HepG2 (cell line): ENCODE results near the gene NFIL3. TPM values are rescaled to one million over a fixed set of nuclear protein-coding genes. Genes with fewer than 3 reads are reported as not detected.
A peak's percentile ranks its signal among the peaks of the same experiment; 100 is the strongest.

Experiments
- HNF1B ChIP-seq: sonication (generic); formaldehyde crosslinking; IDR thresholded peaks from 2 replicates; pipeline ENCODE4 v1.5.1; 2020; ENCODE audit warnings: mild to moderate bottlenecking, moderate library complexity, missing genetic modification reagents
- HNRNPUL1 ChIP-seq: fragments of 200-400 bp; formaldehyde crosslinking; IDR thresholded peaks from 2 replicates; pipeline ENCODE4 v1.6.1; 2017; ENCODE audit warnings: low read depth, mild to moderate bottlenecking, low read length, moderate library complexity
- RFXAP ChIP-seq: sonication (generic); formaldehyde crosslinking; IDR thresholded peaks from 2 replicates; pipeline ENCODE4 v1.4.0; 2020; ENCODE audit warnings: missing genetic modification reagents, borderline replicate concordance
- TOE1 ChIP-seq: sonication (generic); formaldehyde crosslinking; IDR thresholded peaks from 2 replicates; pipeline ENCODE4 v1.4.0; 2020; ENCODE audit warnings: mild to moderate bottlenecking, missing genetic modification reagents
- ZBTB38 ChIP-seq: sonication (generic); formaldehyde crosslinking; IDR thresholded peaks from 2 replicates; pipeline ENCODE4 v1.5.1; 2020; ENCODE audit warnings: mild to moderate bottlenecking, missing genetic modification reagents
- ZFY ChIP-seq: sonication (generic); formaldehyde crosslinking; IDR thresholded peaks from 2 replicates; pipeline ENCODE4 v1.4.0; 2020; ENCODE audit warnings: missing genetic modification reagents
- ZNF281 ChIP-seq: sonication (generic); formaldehyde crosslinking; IDR thresholded peaks from 2 replicates; pipeline ENCODE4 v1.4.0; 2020; ENCODE audit warnings: missing genetic modification reagents, borderline replicate concordance
- ZNF619 ChIP-seq: sonication (generic); formaldehyde crosslinking; IDR thresholded peaks from 2 replicates; pipeline ENCODE4 v1.4.0; 2020; ENCODE audit warnings: mild to moderate bottlenecking, missing genetic modification reagents
- ZNF710 ChIP-seq: sonication (generic); formaldehyde crosslinking; IDR thresholded peaks from 2 replicates; pipeline ENCODE4 v1.5.0; 2020; ENCODE audit warnings: mild to moderate bottlenecking, missing genetic modification reagents, borderline replicate concordance
- polyA plus RNA-seq, 8 experiments: library from polyadenylated mRNA; depleted of rRNA in 3 of 8; stranded (reverse) in 7 of 8; unstranded in 1 of 8; fragments of >200 nt; fragmentation: Illumina TruSeq in 4 of 8; extraction: Trizol in 4 of 8; gene quantifications; 2 replicates each; pipeline versions ENCODE4 v1.2.1 to v1.2.3, GENCODE V29; 2011 to 2016; ENCODE audit warnings: low read depth in 4 of 8, missing spikeins in 1 of 8, mixed read lengths in 1 of 8; ENCODE audit not compliant: insufficient read depth in 1 of 8
- total RNA-seq, 5 experiments: library from RNA; depleted of rRNA; stranded (reverse); fragments of >200 nt; fragmentation: Illumina TruSeq; extraction: Trizol; gene quantifications; 2 replicates each; pipeline ENCODE4 v1.2.3, GENCODE V29; 2016; ENCODE audit warnings: low read depth in 1 of 5
- TF ChIP-seq, protein P1 (sequence below): IDR thresholded peaks from 2 replicates; pipeline ENCODE4 v1.6.1; 2016; ENCODE audit warnings: low read depth, control low read depth
- TF ChIP-seq, protein P2 (sequence below): sonication (generic); formaldehyde crosslinking; conservative IDR thresholded peaks from 2 replicates; pipeline ENCODE4 v1.4.0; 2020; ENCODE audit warnings: mild to moderate bottlenecking, missing genetic modification reagents, moderate library complexity

NFIL3 gene
- total and polyA plus RNA-seq, 2 of the 13 experiments (the other 11 are each of a cell fraction or from before 2014, with no cell fraction given), result 46.6 to 54.2 TPM

DNA sequence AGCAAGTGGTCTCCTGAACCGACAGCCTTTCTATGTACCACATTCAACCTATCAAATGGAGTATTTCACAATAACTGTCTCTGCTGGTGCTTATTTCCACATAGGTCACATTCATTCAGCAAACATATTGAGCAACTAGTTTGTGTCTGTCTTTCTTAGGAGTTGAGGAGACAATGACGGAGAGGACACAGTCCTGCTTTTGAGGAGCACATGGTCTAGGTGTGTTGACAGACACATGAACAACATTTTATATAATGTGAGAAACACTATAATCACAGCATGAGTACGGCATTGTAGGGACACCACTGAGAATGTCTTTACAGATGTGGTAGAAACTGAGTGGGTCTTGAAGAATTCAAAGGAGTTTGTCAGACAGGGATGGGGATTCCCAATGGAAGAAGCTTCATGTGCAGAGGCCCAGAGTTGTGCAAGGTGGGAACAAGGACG is 28.5 kb downstream of the NFIL3 start (continued):
- TF ChIP-seq ZNF281 (CRISPR knock-in tag) (no peak; the same call in 1 of the 2 replicates), HNRNPUL1 (no peak), ZBTB38 (CRISPR knock-in tag) (no peak), TOE1 (no peak), HNF1B (CRISPR knock-in tag) (peak; percentile 69), ZFY (CRISPR knock-in tag) (no peak), ZNF710 (CRISPR knock-in tag) (peak; percentile 97), ZNF619 (no peak), RFXAP (0 out of 2 replicates have a peak, but pooled peaks have one; percentile 29)
- TF ChIP-seq, protein P1, sequence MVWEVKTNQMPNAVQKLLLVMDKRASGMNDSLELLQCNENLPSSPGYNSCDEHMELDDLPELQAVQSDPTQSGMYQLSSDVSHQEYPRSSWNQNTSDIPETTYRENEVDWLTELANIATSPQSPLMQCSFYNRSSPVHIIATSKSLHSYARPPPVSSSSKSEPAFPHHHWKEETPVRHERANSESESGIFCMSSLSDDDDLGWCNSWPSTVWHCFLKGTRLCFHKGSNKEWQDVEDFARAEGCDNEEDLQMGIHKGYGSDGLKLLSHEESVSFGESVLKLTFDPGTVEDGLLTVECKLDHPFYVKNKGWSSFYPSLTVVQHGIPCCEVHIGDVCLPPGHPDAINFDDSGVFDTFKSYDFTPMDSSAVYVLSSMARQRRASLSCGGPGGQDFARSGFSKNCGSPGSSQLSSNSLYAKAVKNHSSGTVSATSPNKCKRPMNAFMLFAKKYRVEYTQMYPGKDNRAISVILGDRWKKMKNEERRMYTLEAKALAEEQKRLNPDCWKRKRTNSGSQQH (CRISPR knock-in tag), result no peak
- TF ChIP-seq, protein P2, sequence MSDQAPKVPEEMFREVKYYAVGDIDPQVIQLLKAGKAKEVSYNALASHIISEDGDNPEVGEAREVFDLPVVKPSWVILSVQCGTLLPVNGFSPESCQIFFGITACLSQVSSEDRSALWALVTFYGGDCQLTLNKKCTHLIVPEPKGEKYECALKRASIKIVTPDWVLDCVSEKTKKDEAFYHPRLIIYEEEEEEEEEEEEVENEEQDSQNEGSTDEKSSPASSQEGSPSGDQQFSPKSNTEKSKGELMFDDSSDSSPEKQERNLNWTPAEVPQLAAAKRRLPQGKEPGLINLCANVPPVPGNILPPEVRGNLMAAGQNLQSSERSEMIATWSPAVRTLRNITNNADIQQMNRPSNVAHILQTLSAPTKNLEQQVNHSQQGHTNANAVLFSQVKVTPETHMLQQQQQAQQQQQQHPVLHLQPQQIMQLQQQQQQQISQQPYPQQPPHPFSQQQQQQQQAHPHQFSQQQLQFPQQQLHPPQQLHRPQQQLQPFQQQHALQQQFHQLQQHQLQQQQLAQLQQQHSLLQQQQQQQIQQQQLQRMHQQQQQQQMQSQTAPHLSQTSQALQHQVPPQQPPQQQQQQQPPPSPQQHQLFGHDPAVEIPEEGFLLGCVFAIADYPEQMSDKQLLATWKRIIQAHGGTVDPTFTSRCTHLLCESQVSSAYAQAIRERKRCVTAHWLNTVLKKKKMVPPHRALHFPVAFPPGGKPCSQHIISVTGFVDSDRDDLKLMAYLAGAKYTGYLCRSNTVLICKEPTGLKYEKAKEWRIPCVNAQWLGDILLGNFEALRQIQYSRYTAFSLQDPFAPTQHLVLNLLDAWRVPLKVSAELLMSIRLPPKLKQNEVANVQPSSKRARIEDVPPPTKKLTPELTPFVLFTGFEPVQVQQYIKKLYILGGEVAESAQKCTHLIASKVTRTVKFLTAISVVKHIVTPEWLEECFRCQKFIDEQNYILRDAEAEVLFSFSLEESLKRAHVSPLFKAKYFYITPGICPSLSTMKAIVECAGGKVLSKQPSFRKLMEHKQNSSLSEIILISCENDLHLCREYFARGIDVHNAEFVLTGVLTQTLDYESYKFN, result peak; percentile 73
